Measurements from ENCODE around the gene ARHGAP6. TPM values are rescaled to one million over a fixed set of nuclear protein-coding genes. Genes with fewer than 3 reads are reported as not detected.

ARHGAP6 gene
- total RNA-seq, 3 donors from 2014 or later, result 10.1 to 32.6 (median 14.7) TPM

DNA sequence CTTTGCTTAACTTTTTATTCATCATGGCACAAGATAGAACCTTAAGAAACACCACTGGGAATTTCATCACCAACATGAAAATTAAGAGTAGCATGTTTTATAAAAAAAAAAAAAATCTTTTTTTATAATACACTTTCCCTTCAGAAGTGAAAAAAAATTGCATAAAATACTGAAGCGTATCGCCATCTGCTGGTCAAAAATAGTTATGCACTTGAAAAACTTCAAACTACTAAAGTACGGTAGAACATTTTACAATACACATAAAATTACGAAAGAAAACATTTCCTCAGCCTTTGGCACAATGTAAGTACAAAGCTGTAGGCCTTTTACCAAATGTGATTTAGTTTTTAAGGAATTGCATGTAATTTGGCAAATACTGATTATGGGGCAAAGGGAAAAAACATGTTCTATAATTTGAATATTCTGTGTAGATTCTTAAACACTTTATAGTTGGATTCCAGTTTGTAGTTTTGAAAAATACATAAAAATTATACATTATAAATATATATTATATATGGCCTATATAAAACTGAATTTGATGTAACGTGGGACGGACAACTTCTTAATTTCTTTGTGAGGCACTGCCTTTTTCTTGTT lies 528.1 kb downstream of the ARHGAP6 start:
- no peak for DNase-seq (ENCODE audit: low spot score in 2 of 2)
- TF ChIP-seq POLR2A (IDR thresholded peaks at IDR 0.05), result no peak
- no peak for TF ChIP-seq POLR2AphosphoS5 (IDR thresholded peaks at IDR 0.05)
- TF ChIP-seq, protein P1, sequence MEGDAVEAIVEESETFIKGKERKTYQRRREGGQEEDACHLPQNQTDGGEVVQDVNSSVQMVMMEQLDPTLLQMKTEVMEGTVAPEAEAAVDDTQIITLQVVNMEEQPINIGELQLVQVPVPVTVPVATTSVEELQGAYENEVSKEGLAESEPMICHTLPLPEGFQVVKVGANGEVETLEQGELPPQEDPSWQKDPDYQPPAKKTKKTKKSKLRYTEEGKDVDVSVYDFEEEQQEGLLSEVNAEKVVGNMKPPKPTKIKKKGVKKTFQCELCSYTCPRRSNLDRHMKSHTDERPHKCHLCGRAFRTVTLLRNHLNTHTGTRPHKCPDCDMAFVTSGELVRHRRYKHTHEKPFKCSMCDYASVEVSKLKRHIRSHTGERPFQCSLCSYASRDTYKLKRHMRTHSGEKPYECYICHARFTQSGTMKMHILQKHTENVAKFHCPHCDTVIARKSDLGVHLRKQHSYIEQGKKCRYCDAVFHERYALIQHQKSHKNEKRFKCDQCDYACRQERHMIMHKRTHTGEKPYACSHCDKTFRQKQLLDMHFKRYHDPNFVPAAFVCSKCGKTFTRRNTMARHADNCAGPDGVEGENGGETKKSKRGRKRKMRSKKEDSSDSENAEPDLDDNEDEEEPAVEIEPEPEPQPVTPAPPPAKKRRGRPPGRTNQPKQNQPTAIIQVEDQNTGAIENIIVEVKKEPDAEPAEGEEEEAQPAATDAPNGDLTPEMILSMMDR (IDR thresholded peaks at IDR 0.05), result peak; percentile 38 to 57 (median 55)
- intact Hi-C loops (cut with DNase I; ENCODE audit: low total_unique reads), result no loop called here

DNA sequence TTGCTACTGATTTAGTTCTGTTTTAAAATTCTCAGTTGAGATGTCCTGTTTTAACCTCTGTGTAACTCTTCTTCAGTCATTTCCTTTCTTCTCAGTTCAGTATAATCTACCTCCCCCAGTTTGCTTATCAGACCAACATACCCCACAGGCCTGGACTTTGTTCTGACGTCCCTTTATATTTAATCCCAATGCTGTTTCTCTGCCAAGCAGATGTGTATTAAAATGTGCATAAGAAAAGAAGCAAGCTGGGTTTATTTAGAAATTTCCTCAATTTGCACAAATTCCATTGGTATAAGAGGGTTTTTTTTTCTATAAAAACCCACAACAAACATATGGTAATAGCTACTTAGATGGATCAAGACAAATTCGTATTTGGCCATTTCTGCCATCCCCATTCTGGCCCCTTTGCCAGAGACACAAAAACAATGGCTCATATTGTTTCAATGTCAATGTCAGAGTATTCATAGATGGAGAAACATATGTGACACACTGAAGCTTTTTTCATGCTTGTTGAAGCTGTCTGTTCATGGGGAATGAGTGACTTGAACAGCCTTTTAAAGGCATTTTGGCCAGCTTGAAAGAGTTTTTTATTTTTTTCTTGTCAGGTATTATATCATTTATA lies 530.0 kb downstream of the ARHGAP6 start:
- TF ChIP-seq, protein P1 (IDR thresholded peaks at IDR 0.05), result no peak
- TF ChIP-seq POLR2A (IDR thresholded peaks at IDR 0.05) (no peak), POLR2AphosphoS5 (IDR thresholded peaks at IDR 0.05) (no peak)
- intact Hi-C loops (cut with DNase I; ENCODE audit: low total_unique reads), result no loop called here

More for the DNA sequence above, 528.1 kb downstream of the ARHGAP6 start:
- Histone ChIP-seq H3K27me3 (peaks cover 0 to 36% of the 10 kb centered on the region in 2 donors), H3K9me3 (no peaks in the 10 kb centered on the region), H3K4me3 (no peak overlapping the region), H3K36me3 (no peaks in the 10 kb centered on the region), H3K27ac (no peak overlapping the region), H3K4me1 (no peaks in the 10 kb centered on the region)

DNA sequence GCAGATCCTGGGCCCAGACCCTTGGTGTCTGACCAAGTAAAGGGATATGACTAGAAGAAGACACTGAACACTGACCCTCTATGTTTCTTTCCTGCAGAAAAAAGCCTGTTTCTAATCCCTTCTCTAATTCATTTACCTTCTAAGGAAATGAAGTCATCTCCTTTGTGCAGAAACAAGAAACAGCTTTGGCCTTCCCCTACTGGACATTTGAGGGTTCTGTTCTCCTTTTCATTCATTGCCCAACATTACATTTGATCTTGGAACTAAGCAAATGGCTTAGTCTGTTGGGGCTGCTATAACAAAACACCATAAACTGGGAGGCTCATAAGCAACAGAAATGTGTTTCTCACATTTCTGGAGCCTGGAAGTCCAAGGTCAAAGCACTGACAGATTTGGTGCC lies 534.6 kb downstream of the ARHGAP6 start:
- TF ChIP-seq POLR2A (IDR thresholded peaks at IDR 0.05), result no peak
- TF ChIP-seq, protein P1 (IDR thresholded peaks at IDR 0.05), result no peak
- no peak for TF ChIP-seq POLR2AphosphoS5 (IDR thresholded peaks at IDR 0.05)
- no peaks in the 10 kb centered on the region for H3K9me3 ChIP-seq
- H3K4me3 ChIP-seq, result no peak overlapping the region
- H3K27ac ChIP-seq, result no peak overlapping the region
- no peaks in the 10 kb centered on the region for H3K4me1 ChIP-seq
- H3K36me3 ChIP-seq, result no peaks in the 10 kb centered on the region
- DNase-seq (ENCODE audit: low spot score in 2 of 2), result no peak
- H3K27me3 ChIP-seq, result peaks cover 0 to 17% of the 10 kb centered on the region in 2 donors
- intact Hi-C loops (cut with DNase I; ENCODE audit: low total_unique reads), result no loop called here

More for the DNA sequence above, 530.0 kb downstream of the ARHGAP6 start:
- Histone ChIP-seq H3K4me3 (no peak overlapping the region), H3K27me3 (peaks cover 0 to 39% of the 10 kb centered on the region in 2 donors), H3K9me3 (no peaks in the 10 kb centered on the region), H3K4me1 (no peaks in the 10 kb centered on the region), H3K27ac (no peak overlapping the region), H3K36me3 (no peaks in the 10 kb centered on the region)
- no peak for DNase-seq (ENCODE audit: low spot score in 2 of 2)

DNA sequence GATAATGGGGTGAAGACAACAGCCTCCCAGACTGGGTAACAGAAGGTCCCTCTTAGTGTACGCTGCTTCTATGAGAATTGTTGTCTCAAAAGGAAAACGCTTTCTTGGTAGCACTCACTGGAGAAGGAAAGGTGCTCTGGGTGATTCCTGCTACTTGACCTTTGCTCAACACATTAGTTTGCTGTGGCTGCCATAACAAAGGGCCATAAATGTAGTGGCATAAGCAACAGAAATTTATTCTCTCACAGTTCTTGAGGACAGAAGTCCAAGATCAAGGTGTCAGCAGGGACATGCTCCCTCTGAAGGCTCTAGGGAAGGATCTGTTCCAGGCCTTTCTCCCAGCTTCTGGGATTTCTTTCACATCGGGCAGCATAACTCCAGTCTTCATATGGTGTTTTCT lies 535.6 kb downstream of the ARHGAP6 start:
- intact Hi-C loops (cut with DNase I; ENCODE audit: low total_unique reads), result no loop called here
- Histone ChIP-seq H3K4me3 (no peak overlapping the region), H3K27me3 (peaks cover 0 to 22% of the 10 kb centered on the region in 2 donors), H3K36me3 (no peaks in the 10 kb centered on the region), H3K4me1 (no peaks in the 10 kb centered on the region), H3K9me3 (no peaks in the 10 kb centered on the region), H3K27ac (no peak overlapping the region)
- DNase-seq (ENCODE audit: low spot score in 2 of 2), result no peak
- no peak for TF ChIP-seq POLR2AphosphoS5 (IDR thresholded peaks at IDR 0.05)
- TF ChIP-seq, protein P1 (IDR thresholded peaks at IDR 0.05), result no peak
- no peak for TF ChIP-seq POLR2A (IDR thresholded peaks at IDR 0.05)

DNA sequence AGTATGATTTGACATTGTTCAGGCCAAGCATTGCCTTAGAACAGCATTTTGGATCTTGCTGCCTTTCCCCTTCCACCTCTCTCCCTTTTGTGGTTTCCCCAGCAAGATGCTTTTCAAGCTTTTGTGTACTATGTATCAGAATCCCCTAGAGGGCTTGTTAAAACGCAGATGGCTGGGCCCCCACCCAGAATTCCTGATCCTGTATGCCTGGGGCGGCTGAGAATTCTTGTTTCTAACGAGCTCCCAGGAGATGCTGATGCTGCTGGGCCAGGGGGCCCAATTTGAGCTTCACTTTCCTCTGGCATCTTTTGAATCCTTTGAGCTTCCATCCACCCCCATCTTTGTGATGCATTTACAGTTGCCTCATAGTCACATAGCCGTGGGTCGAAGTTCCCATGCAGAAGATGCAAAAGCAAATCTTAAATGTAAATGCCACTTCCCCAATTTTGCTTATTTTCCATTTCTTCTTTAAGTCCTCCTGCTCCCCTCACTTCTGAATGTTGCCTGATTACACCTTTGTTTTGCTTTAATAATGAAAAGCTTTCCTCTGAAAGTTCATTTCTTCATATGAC lies 536.1 kb downstream of the ARHGAP6 start:
- TF ChIP-seq POLR2A (IDR thresholded peaks at IDR 0.05) (no peak), POLR2AphosphoS5 (IDR thresholded peaks at IDR 0.05) (no peak)
- TF ChIP-seq, protein P1 (IDR thresholded peaks at IDR 0.05), result no peak

More for the DNA sequence above, 536.1 kb downstream of the ARHGAP6 start:
- no peaks in the 10 kb centered on the region for H3K4me1 ChIP-seq
- no peak overlapping the region for H3K27ac ChIP-seq
- intact Hi-C loops (cut with DNase I; ENCODE audit: low total_unique reads), result no loop called here
- H3K4me3 ChIP-seq, result no peak overlapping the region
- H3K36me3 ChIP-seq, result no peaks in the 10 kb centered on the region
- DNase-seq (ENCODE audit: low spot score in 2 of 2), result no peak
- H3K27me3 ChIP-seq, result peaks cover 0 to 22% of the 10 kb centered on the region in 2 donors
- no peaks in the 10 kb centered on the region for H3K9me3 ChIP-seq
